Gastroesophageal sphincter (tissue), 3 donors: ENCODE measurements around the gene SPATS2L.

Source experiments
- CTCF ChIP-seq, 4 experiments: fragments of 200-600 bp in 2 of 4; fragments of 450-650 bp in 2 of 4; sonication (generic) in 1 of 4; IDR thresholded peaks; one replicate each; pipeline ENCODE4 v1.5.1; 2017 to 2019; ENCODE audit warnings: antibody characterized with exemption in 4 of 4, mild to moderate bottlenecking in 2 of 4, moderate library complexity in 2 of 4
- EP300 ChIP-seq: sonication (generic); formaldehyde crosslinking; IDR thresholded peaks from one replicate; pipeline ENCODE4 v1.6.1; 2017; ENCODE audit warnings: antibody characterized with exemption, mild to moderate bottlenecking
- POLR2A ChIP-seq, 2 donors: fragments of 450-650 bp; IDR thresholded peaks; one replicate each; pipeline ENCODE4 v1.6.1; 2017; ENCODE audit warnings: antibody characterized with exemption in 2 of 2, mild to moderate bottlenecking in 2 of 2, moderate library complexity in 1 of 2

- no peak for TF ChIP-seq CTCF (IDR thresholded peaks at IDR 0.05)
- TF ChIP-seq EP300, result no peak
- no peak for TF ChIP-seq POLR2A (IDR thresholded peaks at IDR 0.05)
These were observed 93.1 kb downstream of the SPATS2L start for GRCh38 chr2:200399636-200400035.
